GM23338 (cell line): ENCODE results near the gene CYRIA. TPM values are rescaled to one million over a fixed set of nuclear protein-coding genes. Genes with fewer than 3 reads are reported as not detected.

Source experiments
- ATAC-seq: fragments of 200-7000 bp; cut with Tn5 transposase; 3 replicates; pipeline ENCODE4 v1.9.1; 2020
- DNase-seq: peaks from one replicate; pipeline ENCODE4 v3.0.0-alpha.2; 2015; ENCODE audit warnings: low spot score
- H2AFZ ChIP-seq: fragments of 200-600 bp; sonication (generic); 2 replicates; pipeline ENCODE4 v1.8.0; 2016; ENCODE audit warnings: antibody characterized with exemption, mild to moderate bottlenecking, moderate library complexity
- H3F3A ChIP-seq: fragments of 200-600 bp; sonication (generic); replicated peaks from 2 replicates; pipeline ENCODE4 v1.8.0; 2017; ENCODE audit warnings: antibody characterized with exemption, mixed run types, low read depth
- H3K27ac ChIP-seq: fragments of 200-600 bp; sonication (generic); 2 replicates; pipeline ENCODE4 v1.6.1; 2016; ENCODE audit warnings: low read depth
- H3K27me3 ChIP-seq: fragments of 200-600 bp; sonication (generic); 2 replicates; pipeline ENCODE4 v1.8.0; 2016; ENCODE audit warnings: mild to moderate bottlenecking, mixed run types, moderate library complexity; ENCODE audit not compliant: insufficient read depth
- H3K36me3 ChIP-seq: fragments of 200-600 bp; sonication (generic); 2 replicates; pipeline ENCODE4 v1.8.0; 2016; ENCODE audit warnings: mild to moderate bottlenecking; ENCODE audit not compliant: insufficient read depth
- H3K4me1 ChIP-seq: fragments of 200-600 bp; sonication (generic); 2 replicates; pipeline ENCODE4 v1.8.0; 2016; ENCODE audit warnings: mild to moderate bottlenecking, moderate library complexity; ENCODE audit not compliant: insufficient read depth
- H3K4me2 ChIP-seq: fragments of 200-600 bp; sonication (generic); 2 replicates; pipeline ENCODE4 v1.7.1; 2017; ENCODE audit warnings: mixed run types
- H3K4me3 ChIP-seq: fragments of 200-600 bp; sonication (generic); 2 replicates; pipeline ENCODE4 v1.6.1; 2016; ENCODE audit warnings: mixed run types
- H3K79me2 ChIP-seq: fragments of 200-600 bp; sonication (generic); replicated peaks from 2 replicates; pipeline ENCODE4 v1.8.0; 2017; ENCODE audit warnings: mild to moderate bottlenecking; ENCODE audit not compliant: insufficient read depth
- H3K9me2 ChIP-seq: fragments of 200-600 bp; sonication (generic); 2 replicates; pipeline ENCODE4 v1.8.0; 2017; ENCODE audit not compliant: insufficient read depth
- H4K20me1 ChIP-seq: fragments of 200-600 bp; sonication (generic); replicated peaks from 2 replicates; pipeline ENCODE4 v1.8.0; 2017; ENCODE audit warnings: mild to moderate bottlenecking; ENCODE audit not compliant: insufficient read depth
- H3K27ac Mint-ChIP-seq: 2 replicates; pipeline ENCODE4 v1.8.0; 2020; ENCODE audit warnings: inconsistent platforms, mild to moderate bottlenecking, moderate library complexity, mixed read lengths
- H3K27me3 Mint-ChIP-seq: 3 replicates; pipeline ENCODE4 v1.8.0; 2022; ENCODE audit warnings: low read depth, mild to moderate bottlenecking, moderate library complexity, mixed read lengths, inconsistent platforms; ENCODE audit not compliant: insufficient read depth, poor library complexity
- H3K36me3 Mint-ChIP-seq: 3 replicates; pipeline ENCODE4 v1.8.0; 2021; ENCODE audit warnings: low read depth, mild to moderate bottlenecking, inconsistent platforms, moderate library complexity, mixed read lengths
- H3K4me1 Mint-ChIP-seq: 3 replicates; pipeline ENCODE4 v1.8.0; 2020; ENCODE audit warnings: mild to moderate bottlenecking, inconsistent platforms, mixed read lengths
- H3K4me3 Mint-ChIP-seq: 3 replicates; pipeline ENCODE4 v1.8.0; 2021; ENCODE audit warnings: moderate library complexity, mild to moderate bottlenecking, inconsistent platforms, mixed read lengths
- H3K9me3 Mint-ChIP-seq: 3 replicates; pipeline ENCODE4 v1.8.0; 2020; ENCODE audit warnings: moderate library complexity, mild to moderate bottlenecking, inconsistent platforms, mixed read lengths
- CREB1 ChIP-seq: fragments of 250-450 bp; sonication (Bioruptor Pico); IDR thresholded peaks from 2 replicates; pipeline ENCODE4 v1.5.0; 2020; ENCODE audit warnings: low read depth, mild to moderate bottlenecking, moderate library complexity
- EZH2 ChIP-seq: fragments of 200-600 bp; sonication (generic); IDR thresholded peaks from one replicate; pipeline ENCODE4 v1.8.0; 2017; ENCODE audit warnings: antibody characterized with exemption, mild to moderate bottlenecking, low read depth; ENCODE audit not compliant: unreplicated experiment
- JUNB ChIP-seq: IDR thresholded peaks from one replicate; pipeline ENCODE4 v1.6.1; 2016; ENCODE audit warnings: antibody characterized with exemption; ENCODE audit not compliant: unreplicated experiment
- POLR2AphosphoS5 ChIP-seq: IDR thresholded peaks from 2 replicates; pipeline ENCODE4 v1.6.1; 2016; ENCODE audit warnings: antibody characterized with exemption, low read depth
- ZNF331 ChIP-seq: fragments of 250-450 bp; sonication (Bioruptor Pico); IDR thresholded peaks from 2 replicates; pipeline ENCODE4 v1.5.0; 2020; ENCODE audit warnings: low read depth, mild to moderate bottlenecking, moderate library complexity
- polyA plus RNA-seq: library from polyadenylated mRNA; unstranded; fragments of >200 nt; fragmentation: Nextera tagmentation; extraction: Ambion mirVana; gene quantifications from 2 replicates; pipeline ENCODE4 v1.2.1, GENCODE V29; 2016
- total RNA-seq: library from RNA; depleted of rRNA; stranded (reverse); fragments of >200 nt; shearing (Covaris generic); gene quantifications from 2 replicates; pipeline ENCODE4 v1.2.3, GENCODE V29; 2014
- TF ChIP-seq, protein P1 (sequence below): IDR thresholded peaks from 2 replicates; pipeline ENCODE4 v1.6.1; 2016; ENCODE audit warnings: antibody characterized with exemption
- TF ChIP-seq, protein P2 (sequence below): IDR thresholded peaks from one replicate; pipeline ENCODE4 v1.6.1; 2018; ENCODE audit warnings: antibody characterized with exemption; ENCODE audit not compliant: unreplicated experiment
- TF ChIP-seq, protein P3 (sequence below), 2 experiments: fragments of 200-600 bp in 1 of 2; sonication (generic) in 1 of 2; conservative IDR thresholded peaks; 2 replicates each; pipeline versions ENCODE4 v1.5.1 to v1.6.1; 2016 to 2017; ENCODE audit warnings: antibody characterized with exemption in 2 of 2, low read depth in 2 of 2, mild to moderate bottlenecking in 2 of 2, moderate library complexity in 1 of 2

CYRIA gene
- total and polyA plus RNA-seq, 2 experiments from 2014 or later = 3.0 to 5.3 TPM

DNA sequence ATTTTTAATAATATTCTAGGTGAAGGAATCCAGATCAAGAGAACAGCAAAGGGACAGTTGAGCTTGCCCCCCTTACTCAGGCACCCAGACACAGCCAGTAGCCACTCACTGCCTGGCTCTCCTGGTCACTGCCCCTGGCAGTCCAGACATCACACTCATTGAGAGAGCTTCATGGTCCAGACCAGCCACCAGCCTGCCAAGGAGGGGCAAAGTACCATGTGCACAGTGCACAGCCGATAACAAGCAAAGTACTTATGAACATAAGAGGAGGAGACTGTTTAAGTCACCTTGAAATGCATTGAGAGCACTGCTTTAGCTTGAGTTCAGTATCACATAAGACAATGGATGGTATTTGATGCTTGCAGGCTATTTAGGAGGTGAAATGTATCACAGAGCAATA is 21.6 kb upstream of the CYRIA start:
- Histone ChIP-seq H4K20me1 (no peaks in the 10 kb centered on the region), H3K9me2 (no peaks in the 10 kb centered on the region), H3K4me2 (no peak overlapping the region), H3K27me3 (no peaks in the 10 kb centered on the region), H3F3A (no peaks in the 10 kb centered on the region), H3K79me2 (no peaks in the 10 kb centered on the region), H3K36me3 (no peaks in the 10 kb centered on the region), H3K27ac (no peak overlapping the region), H3K4me3 (no peak overlapping the region), H3K4me1 (no peaks in the 10 kb centered on the region), H2AFZ (no peak overlapping the region)
- Mint-ChIP-seq H3K4me3 (no peak overlapping the region), H3K27ac (no peak overlapping the region), H3K27me3 (peaks cover 6% of the 10 kb centered on the region), H3K9me3 (no peaks in the 10 kb centered on the region), H3K4me1 (no peaks in the 10 kb centered on the region), H3K36me3 (no peaks in the 10 kb centered on the region)
- DNase-seq = no peak
- TF ChIP-seq, protein P1, sequence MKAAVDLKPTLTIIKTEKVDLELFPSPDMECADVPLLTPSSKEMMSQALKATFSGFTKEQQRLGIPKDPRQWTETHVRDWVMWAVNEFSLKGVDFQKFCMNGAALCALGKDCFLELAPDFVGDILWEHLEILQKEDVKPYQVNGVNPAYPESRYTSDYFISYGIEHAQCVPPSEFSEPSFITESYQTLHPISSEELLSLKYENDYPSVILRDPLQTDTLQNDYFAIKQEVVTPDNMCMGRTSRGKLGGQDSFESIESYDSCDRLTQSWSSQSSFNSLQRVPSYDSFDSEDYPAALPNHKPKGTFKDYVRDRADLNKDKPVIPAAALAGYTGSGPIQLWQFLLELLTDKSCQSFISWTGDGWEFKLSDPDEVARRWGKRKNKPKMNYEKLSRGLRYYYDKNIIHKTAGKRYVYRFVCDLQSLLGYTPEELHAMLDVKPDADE = no peak
- TF ChIP-seq ZNF331 (CRISPR knock-in tag) = no peak
- TF ChIP-seq, protein P2, sequence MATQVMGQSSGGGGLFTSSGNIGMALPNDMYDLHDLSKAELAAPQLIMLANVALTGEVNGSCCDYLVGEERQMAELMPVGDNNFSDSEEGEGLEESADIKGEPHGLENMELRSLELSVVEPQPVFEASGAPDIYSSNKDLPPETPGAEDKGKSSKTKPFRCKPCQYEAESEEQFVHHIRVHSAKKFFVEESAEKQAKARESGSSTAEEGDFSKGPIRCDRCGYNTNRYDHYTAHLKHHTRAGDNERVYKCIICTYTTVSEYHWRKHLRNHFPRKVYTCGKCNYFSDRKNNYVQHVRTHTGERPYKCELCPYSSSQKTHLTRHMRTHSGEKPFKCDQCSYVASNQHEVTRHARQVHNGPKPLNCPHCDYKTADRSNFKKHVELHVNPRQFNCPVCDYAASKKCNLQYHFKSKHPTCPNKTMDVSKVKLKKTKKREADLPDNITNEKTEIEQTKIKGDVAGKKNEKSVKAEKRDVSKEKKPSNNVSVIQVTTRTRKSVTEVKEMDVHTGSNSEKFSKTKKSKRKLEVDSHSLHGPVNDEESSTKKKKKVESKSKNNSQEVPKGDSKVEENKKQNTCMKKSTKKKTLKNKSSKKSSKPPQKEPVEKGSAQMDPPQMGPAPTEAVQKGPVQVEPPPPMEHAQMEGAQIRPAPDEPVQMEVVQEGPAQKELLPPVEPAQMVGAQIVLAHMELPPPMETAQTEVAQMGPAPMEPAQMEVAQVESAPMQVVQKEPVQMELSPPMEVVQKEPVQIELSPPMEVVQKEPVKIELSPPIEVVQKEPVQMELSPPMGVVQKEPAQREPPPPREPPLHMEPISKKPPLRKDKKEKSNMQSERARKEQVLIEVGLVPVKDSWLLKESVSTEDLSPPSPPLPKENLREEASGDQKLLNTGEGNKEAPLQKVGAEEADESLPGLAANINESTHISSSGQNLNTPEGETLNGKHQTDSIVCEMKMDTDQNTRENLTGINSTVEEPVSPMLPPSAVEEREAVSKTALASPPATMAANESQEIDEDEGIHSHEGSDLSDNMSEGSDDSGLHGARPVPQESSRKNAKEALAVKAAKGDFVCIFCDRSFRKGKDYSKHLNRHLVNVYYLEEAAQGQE = no peak
- no peak for TF ChIP-seq JUNB
- no peak for ATAC-seq

DNA sequence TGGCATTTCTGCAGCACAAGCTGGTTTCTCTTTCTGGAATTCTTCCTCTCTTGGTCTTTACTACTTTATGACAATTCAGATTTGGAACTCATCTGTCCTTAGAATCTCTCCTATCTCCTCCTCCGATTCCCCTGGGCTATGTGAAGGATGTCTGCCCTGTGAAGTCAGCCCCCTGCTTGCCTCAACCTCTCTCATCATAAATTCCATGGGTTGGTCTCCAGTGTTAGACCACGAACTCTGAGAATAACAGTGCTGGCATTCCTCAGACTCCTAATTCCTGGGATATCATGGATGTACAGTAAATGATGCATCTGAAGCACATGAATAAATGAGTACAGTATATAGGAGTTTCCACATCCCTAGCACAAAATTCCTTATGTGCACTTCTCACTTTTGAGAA is 21.0 kb upstream of the CYRIA start:
- H3K36me3 ChIP-seq = no peaks in the 10 kb centered on the region
- H3K27ac ChIP-seq = no peak overlapping the region
- no peak overlapping the region for H3K4me3 ChIP-seq
- no peaks in the 10 kb centered on the region for H3K36me3 Mint-ChIP-seq
- H3K4me3 Mint-ChIP-seq = no peak overlapping the region
- H3K79me2 ChIP-seq = no peaks in the 10 kb centered on the region
- peaks cover 3% of the 10 kb centered on the region; the same call in 2 of the 3 replicates for H3K9me3 Mint-ChIP-seq
- H3K9me2 ChIP-seq = no peaks in the 10 kb centered on the region
- no peak overlapping the region for H3K4me2 ChIP-seq
- no peak overlapping the region for H2AFZ ChIP-seq
- no peaks in the 10 kb centered on the region for H3K4me1 Mint-ChIP-seq
- TF ChIP-seq CREB1 (CRISPR knock-in tag) = no peak
- H3K4me1 ChIP-seq = no peaks in the 10 kb centered on the region
- H4K20me1 ChIP-seq = no peaks in the 10 kb centered on the region
- DNase-seq (no peak), ATAC-seq (no peak)
- H3K27me3 Mint-ChIP-seq = peaks cover 6% of the 10 kb centered on the region
- no peaks in the 10 kb centered on the region for H3K27me3 ChIP-seq
- H3F3A ChIP-seq = no peaks in the 10 kb centered on the region
- H3K27ac Mint-ChIP-seq = no peak overlapping the region

DNA sequence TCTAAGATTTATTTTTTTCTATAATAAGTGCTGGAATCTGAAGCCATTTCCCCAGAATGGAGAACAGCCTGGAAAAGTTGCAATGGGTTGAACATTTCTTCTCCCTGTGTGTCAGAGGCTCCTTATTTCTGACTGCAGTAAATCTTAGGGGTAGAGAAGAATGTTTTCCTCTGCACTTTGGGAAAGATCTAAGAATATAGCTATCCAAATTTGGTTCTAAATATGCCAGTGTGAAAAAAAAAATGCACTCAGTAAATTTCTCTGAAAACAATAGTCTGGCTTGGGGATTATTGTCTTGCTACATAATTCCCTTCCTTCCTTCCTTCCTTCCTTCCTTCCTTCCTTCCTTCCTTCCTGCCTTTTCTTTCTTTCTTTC is 19.7 kb upstream of the CYRIA start:
- Histone ChIP-seq H3K4me2 (no peak overlapping the region), H4K20me1 (no peaks in the 10 kb centered on the region), H3K27ac (no peak overlapping the region), H3K36me3 (no peaks in the 10 kb centered on the region), H3K27me3 (no peaks in the 10 kb centered on the region), H3F3A (no peaks in the 10 kb centered on the region), H3K9me2 (no peaks in the 10 kb centered on the region), H2AFZ (no peak overlapping the region), H3K4me1 (no peaks in the 10 kb centered on the region), H3K4me3 (no peak overlapping the region), H3K79me2 (no peaks in the 10 kb centered on the region)
- DNase-seq (no peak), ATAC-seq (no peak)
- Mint-ChIP-seq H3K9me3 (peaks cover 3% of the 10 kb centered on the region; the same call in 2 of the 3 replicates), H3K4me1 (no peaks in the 10 kb centered on the region), H3K4me3 (no peak overlapping the region), H3K27me3 (peaks cover 6% of the 10 kb centered on the region), H3K27ac (no peak overlapping the region), H3K36me3 (no peaks in the 10 kb centered on the region)
- TF ChIP-seq CREB1 (CRISPR knock-in tag) (no peak), EZH2 (no peak), POLR2AphosphoS5 (no peak)
- TF ChIP-seq, protein P2 = no peak
- TF ChIP-seq, protein P3, sequence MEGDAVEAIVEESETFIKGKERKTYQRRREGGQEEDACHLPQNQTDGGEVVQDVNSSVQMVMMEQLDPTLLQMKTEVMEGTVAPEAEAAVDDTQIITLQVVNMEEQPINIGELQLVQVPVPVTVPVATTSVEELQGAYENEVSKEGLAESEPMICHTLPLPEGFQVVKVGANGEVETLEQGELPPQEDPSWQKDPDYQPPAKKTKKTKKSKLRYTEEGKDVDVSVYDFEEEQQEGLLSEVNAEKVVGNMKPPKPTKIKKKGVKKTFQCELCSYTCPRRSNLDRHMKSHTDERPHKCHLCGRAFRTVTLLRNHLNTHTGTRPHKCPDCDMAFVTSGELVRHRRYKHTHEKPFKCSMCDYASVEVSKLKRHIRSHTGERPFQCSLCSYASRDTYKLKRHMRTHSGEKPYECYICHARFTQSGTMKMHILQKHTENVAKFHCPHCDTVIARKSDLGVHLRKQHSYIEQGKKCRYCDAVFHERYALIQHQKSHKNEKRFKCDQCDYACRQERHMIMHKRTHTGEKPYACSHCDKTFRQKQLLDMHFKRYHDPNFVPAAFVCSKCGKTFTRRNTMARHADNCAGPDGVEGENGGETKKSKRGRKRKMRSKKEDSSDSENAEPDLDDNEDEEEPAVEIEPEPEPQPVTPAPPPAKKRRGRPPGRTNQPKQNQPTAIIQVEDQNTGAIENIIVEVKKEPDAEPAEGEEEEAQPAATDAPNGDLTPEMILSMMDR (conservative IDR thresholded peaks at IDR 0.05; ENCODE audit: low read depth in 2 of 2) = no peak
